ENCODE measurements around the gene FAF2. TPM values are rescaled to one million over a fixed set of nuclear protein-coding genes. Genes with fewer than 3 reads are reported as not detected.
"Not testable (repeated sequence)": the region's sequence is repeated elsewhere in the genome, so short reads cannot be mapped to it uniquely, and the experiment has no call there.

Gene FAF2
- total and polyA plus RNA-seq, 2 donors = 17.7 to 22.4 TPM

- H3K27ac ChIP-seq (ENCODE audit: low read depth in 1 of 2, low read length in 1 of 2); H3K9me3 ChIP-seq (ENCODE audit: control insufficient read depth in 2 of 2, insufficient read depth in 1 of 2, low read length in 1 of 2); H3K4me1 ChIP-seq (ENCODE audit: control insufficient read depth in 2 of 2, insufficient read depth in 2 of 2, low read length in 2 of 2); H3K4me3 ChIP-seq (ENCODE audit: low read length in 2 of 2); DNase-seq (ENCODE audit: low read depth in 6 of 9, low spot score in 9 of 9); H3K27me3 ChIP-seq (ENCODE audit: control insufficient read depth in 2 of 2, insufficient read depth in 1 of 2, low read length in 1 of 2): not testable (repeated sequence)
- WGBS = 95% methylated on average over 10 of the region's 10 CpGs
- peaks cover 30 to 31% of the 10 kb centered on the region in 2 donors for H3K36me3 ChIP-seq (ENCODE audit: control insufficient read depth in 2 of 2, insufficient read depth in 2 of 2, low read length in 1 of 2)
Measured at GRCh38 chr5:176408252-176408573, 40.0 kb upstream of the FAF2 start.

- DNase-seq (ENCODE audit: low read depth in 6 of 9, low spot score in 9 of 9) = no peak
- no peak overlapping the region for H3K27ac ChIP-seq (ENCODE audit: low read depth in 1 of 2, low read length in 1 of 2)
- H3K27me3 ChIP-seq (ENCODE audit: control insufficient read depth in 2 of 2, insufficient read depth in 1 of 2, low read length in 1 of 2) = no peaks in the 10 kb centered on the region
- H3K4me3 ChIP-seq (ENCODE audit: low read length in 2 of 2) = no peak overlapping the region
- peaks cover 30 to 31% of the 10 kb centered on the region in 2 donors for H3K36me3 ChIP-seq (ENCODE audit: control insufficient read depth in 2 of 2, insufficient read depth in 2 of 2, low read length in 1 of 2)
- WGBS = 99% methylated on average over 5 of the region's 5 CpGs
- H3K9me3 ChIP-seq (ENCODE audit: control insufficient read depth in 2 of 2, insufficient read depth in 1 of 2, low read length in 1 of 2) = no peaks in the 10 kb centered on the region
- H3K4me1 ChIP-seq (ENCODE audit: control insufficient read depth in 2 of 2, insufficient read depth in 2 of 2, low read length in 2 of 2) = peaks cover 0 to 9% of the 10 kb centered on the region in 2 donors
Measured at GRCh38 chr5:176408590-176408989, 39.6 kb upstream of the FAF2 start.

- WGBS = over 99% methylated on average over 4 of the region's 4 CpGs
- Histone ChIP-seq H3K27ac (ENCODE audit: low read depth in 1 of 2, low read length in 1 of 2) (no peak overlapping the region), H3K4me1 (ENCODE audit: control insufficient read depth in 2 of 2, insufficient read depth in 2 of 2, low read length in 2 of 2) (peaks cover 0 to 10% of the 10 kb centered on the region in 2 donors), H3K36me3 (ENCODE audit: control insufficient read depth in 2 of 2, insufficient read depth in 2 of 2, low read length in 1 of 2) (peaks cover 26 to 31% of the 10 kb centered on the region in 2 donors), H3K27me3 (ENCODE audit: control insufficient read depth in 2 of 2, insufficient read depth in 1 of 2, low read length in 1 of 2) (no peaks in the 10 kb centered on the region), H3K9me3 (ENCODE audit: control insufficient read depth in 2 of 2, insufficient read depth in 1 of 2, low read length in 1 of 2) (no peaks in the 10 kb centered on the region), H3K4me3 (ENCODE audit: low read length in 2 of 2) (no peak overlapping the region)
- DNase-seq (ENCODE audit: low read depth in 6 of 9, low spot score in 9 of 9) = no peak
Measured at GRCh38 chr5:176409765-176410164, 38.4 kb upstream of the FAF2 start.

DNA sequence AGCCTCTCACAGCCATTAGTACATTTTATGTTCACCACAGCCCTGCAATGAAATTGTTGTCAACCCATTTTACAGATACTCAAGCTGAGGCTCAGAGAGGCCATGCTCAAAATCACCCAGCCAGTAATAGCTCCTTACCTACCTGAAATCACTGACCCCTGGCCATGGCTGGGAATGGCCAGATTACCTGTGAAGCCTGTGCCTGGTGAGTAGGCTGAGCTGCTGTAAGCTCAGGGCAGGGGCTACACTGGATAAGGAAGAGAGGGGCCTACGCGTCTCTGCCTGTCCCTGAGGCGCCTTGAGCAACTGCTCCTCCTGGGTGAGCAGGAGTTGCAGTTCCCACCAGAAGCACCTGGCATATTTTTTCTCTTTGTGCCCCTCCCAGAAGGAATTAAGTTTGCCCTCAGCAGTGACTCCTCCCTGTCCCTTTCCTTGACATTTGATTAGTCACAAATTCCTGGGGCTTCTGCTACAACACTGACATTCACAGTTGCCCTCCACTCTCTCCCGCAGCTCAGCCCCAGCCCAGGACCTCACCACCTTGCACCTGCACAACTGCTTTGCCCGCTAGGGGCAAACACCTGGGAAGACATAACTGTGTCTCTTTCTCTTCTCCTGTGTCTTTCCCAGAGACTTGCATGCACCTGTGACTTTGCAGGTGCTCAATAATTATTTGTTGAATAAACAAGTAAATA lies 37.6 kb upstream of the FAF2 start:
- no peak overlapping the region for H3K4me3 ChIP-seq (ENCODE audit: low read length in 2 of 2)
- peaks cover 22 to 30% of the 10 kb centered on the region in 2 donors for H3K36me3 ChIP-seq (ENCODE audit: control insufficient read depth in 2 of 2, insufficient read depth in 2 of 2, low read length in 1 of 2)
- no peak for DNase-seq (ENCODE audit: low read depth in 6 of 9, low spot score in 9 of 9)
- 88% methylated on average over 5 of the region's 5 CpGs for WGBS
- H3K9me3 ChIP-seq (ENCODE audit: control insufficient read depth in 2 of 2, insufficient read depth in 1 of 2, low read length in 1 of 2) = no peaks in the 10 kb centered on the region
- no peaks in the 10 kb centered on the region for H3K27me3 ChIP-seq (ENCODE audit: control insufficient read depth in 2 of 2, insufficient read depth in 1 of 2, low read length in 1 of 2)
- H3K27ac ChIP-seq (ENCODE audit: low read depth in 1 of 2, low read length in 1 of 2) = no peak overlapping the region
- H3K4me1 ChIP-seq (ENCODE audit: control insufficient read depth in 2 of 2, insufficient read depth in 2 of 2, low read length in 2 of 2) = peaks cover 6 to 17% of the 10 kb centered on the region in 2 donors

- WGBS = 94% methylated on average over 10 of the region's 10 CpGs
- H3K9me3 ChIP-seq (ENCODE audit: control insufficient read depth in 2 of 2, insufficient read depth in 1 of 2, low read length in 1 of 2) = no peaks in the 10 kb centered on the region
- DNase-seq (ENCODE audit: low read depth in 6 of 9, low spot score in 9 of 9) = no peak
- H3K4me3 ChIP-seq (ENCODE audit: low read length in 2 of 2) = no peak overlapping the region
- peaks cover 12 to 28% of the 10 kb centered on the region in 2 donors for H3K4me1 ChIP-seq (ENCODE audit: control insufficient read depth in 2 of 2, insufficient read depth in 2 of 2, low read length in 2 of 2)
- peak overlapping the region in 1 of 2 donors; percentile 32 for H3K27ac ChIP-seq (ENCODE audit: low read depth in 1 of 2, low read length in 1 of 2)
- H3K36me3 ChIP-seq (ENCODE audit: control insufficient read depth in 2 of 2, insufficient read depth in 2 of 2, low read length in 1 of 2) = peaks cover 9 to 18% of the 10 kb centered on the region in 2 donors
- no peaks in the 10 kb centered on the region for H3K27me3 ChIP-seq (ENCODE audit: control insufficient read depth in 2 of 2, insufficient read depth in 1 of 2, low read length in 1 of 2)
Measured at GRCh38 chr5:176412517-176413254, 35.5 kb upstream of the FAF2 start.

- Histone ChIP-seq H3K36me3 (ENCODE audit: control insufficient read depth in 2 of 2, insufficient read depth in 2 of 2, low read length in 1 of 2) (peaks cover 6 to 15% of the 10 kb centered on the region in 2 donors), H3K27ac (ENCODE audit: low read depth in 1 of 2, low read length in 1 of 2) (peak overlapping the region in 1 of 2 donors; percentile 12), H3K27me3 (ENCODE audit: control insufficient read depth in 2 of 2, insufficient read depth in 1 of 2, low read length in 1 of 2) (no peaks in the 10 kb centered on the region), H3K4me3 (ENCODE audit: low read length in 2 of 2) (no peak overlapping the region), H3K4me1 (ENCODE audit: control insufficient read depth in 2 of 2, insufficient read depth in 2 of 2, low read length in 2 of 2) (peaks cover 12 to 28% of the 10 kb centered on the region in 2 donors), H3K9me3 (ENCODE audit: control insufficient read depth in 2 of 2, insufficient read depth in 1 of 2, low read length in 1 of 2) (no peaks in the 10 kb centered on the region)
- no peak for DNase-seq (ENCODE audit: low read depth in 6 of 9, low spot score in 9 of 9)
- WGBS = 92% methylated on average over 2 of the region's 2 CpGs
Measured at GRCh38 chr5:176413255-176413565, 35.0 kb upstream of the FAF2 start.

DNA sequence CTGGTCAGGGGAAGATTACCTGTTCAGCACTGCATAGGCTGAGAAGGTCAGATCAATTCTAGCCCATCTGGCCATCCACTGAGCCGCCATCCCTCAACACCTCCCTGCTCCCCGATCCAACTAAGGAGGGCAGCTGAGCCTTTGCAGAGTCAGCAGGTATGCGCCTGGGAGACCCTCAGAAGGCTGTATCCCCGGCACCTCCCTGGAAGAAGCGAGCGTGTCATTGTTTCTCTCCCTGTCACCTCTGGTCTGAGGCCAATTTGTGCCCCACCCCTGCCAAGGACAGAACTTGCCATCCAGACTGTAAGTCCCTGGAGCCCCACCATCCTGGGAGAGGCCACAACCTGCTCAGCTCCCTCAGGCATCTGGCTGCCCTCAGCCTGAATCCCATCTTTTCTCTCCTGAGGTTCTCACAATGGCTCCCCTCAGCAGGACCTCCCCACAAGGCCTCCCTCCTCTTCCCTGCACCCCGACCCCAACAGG lies 34.4 kb upstream of the FAF2 start:
- Histone ChIP-seq H3K9me3 (ENCODE audit: control insufficient read depth in 2 of 2, insufficient read depth in 1 of 2, low read length in 1 of 2) (no peaks in the 10 kb centered on the region), H3K27me3 (ENCODE audit: control insufficient read depth in 2 of 2, insufficient read depth in 1 of 2, low read length in 1 of 2) (no peaks in the 10 kb centered on the region), H3K36me3 (ENCODE audit: control insufficient read depth in 2 of 2, insufficient read depth in 2 of 2, low read length in 1 of 2) (peaks cover 6 to 11% of the 10 kb centered on the region in 2 donors), H3K4me3 (ENCODE audit: low read length in 2 of 2) (no peak overlapping the region), H3K4me1 (ENCODE audit: control insufficient read depth in 2 of 2, insufficient read depth in 2 of 2, low read length in 2 of 2) (peaks cover 12 to 28% of the 10 kb centered on the region in 2 donors), H3K27ac (ENCODE audit: low read depth in 1 of 2, low read length in 1 of 2) (peak overlapping the region in 1 of 2 donors; percentile 20)
- WGBS = 88% methylated on average over 7 of the region's 7 CpGs
- no peak for DNase-seq (ENCODE audit: low read depth in 6 of 9, low spot score in 9 of 9)

GRCh38 chr5:176414704-176415103 lies 33.5 kb upstream of the FAF2 start:
- 90% methylated on average over 3 of the region's 3 CpGs for WGBS
- no peak overlapping the region for H3K4me3 ChIP-seq (ENCODE audit: low read length in 2 of 2)
- DNase-seq (ENCODE audit: low read depth in 6 of 9, low spot score in 9 of 9) = no peak
- peaks cover 5 to 9% of the 10 kb centered on the region in 2 donors for H3K36me3 ChIP-seq (ENCODE audit: control insufficient read depth in 2 of 2, insufficient read depth in 2 of 2, low read length in 1 of 2)
- H3K9me3 ChIP-seq (ENCODE audit: control insufficient read depth in 2 of 2, insufficient read depth in 1 of 2, low read length in 1 of 2) = no peaks in the 10 kb centered on the region
- peaks cover 12 to 28% of the 10 kb centered on the region in 2 donors for H3K4me1 ChIP-seq (ENCODE audit: control insufficient read depth in 2 of 2, insufficient read depth in 2 of 2, low read length in 2 of 2)
- H3K27me3 ChIP-seq (ENCODE audit: control insufficient read depth in 2 of 2, insufficient read depth in 1 of 2, low read length in 1 of 2) = no peaks in the 10 kb centered on the region
- H3K27ac ChIP-seq (ENCODE audit: low read depth in 1 of 2, low read length in 1 of 2) = peak overlapping the region in 1 of 2 donors; percentile 36

GRCh38 chr5:176415240-176415951 lies 32.8 kb upstream of the FAF2 start:
- H3K9me3 ChIP-seq (ENCODE audit: control insufficient read depth in 2 of 2, insufficient read depth in 1 of 2, low read length in 1 of 2) = no peaks in the 10 kb centered on the region
- no peaks in the 10 kb centered on the region for H3K27me3 ChIP-seq (ENCODE audit: control insufficient read depth in 2 of 2, insufficient read depth in 1 of 2, low read length in 1 of 2)
- H3K4me1 ChIP-seq (ENCODE audit: control insufficient read depth in 2 of 2, insufficient read depth in 2 of 2, low read length in 2 of 2) = peaks cover 12 to 27% of the 10 kb centered on the region in 2 donors
- H3K4me3 ChIP-seq (ENCODE audit: low read length in 2 of 2) = peak overlapping the region; percentile 56 to 65
- whole genome bisulfite sequencing = 89% methylated on average over 13 of the region's 13 CpGs
- H3K27ac ChIP-seq (ENCODE audit: low read depth in 1 of 2, low read length in 1 of 2) = peak overlapping the region; percentile 36 to 37
- peaks cover 0 to 2% of the 10 kb centered on the region in 2 donors for H3K36me3 ChIP-seq (ENCODE audit: control insufficient read depth in 2 of 2, insufficient read depth in 2 of 2, low read length in 1 of 2)
- no peak for DNase-seq (ENCODE audit: low read depth in 6 of 9, low spot score in 9 of 9)
